ENCODE results near the gene MYO9B.

The MYO9B gene

GRCh38 chr19:17211547-17212446 lies 136.2 kb downstream of the MYO9B start:
- FAIRE-seq: no peak
- no peak for DNase-seq (ENCODE audit: low spot score)

GRCh38 chr19:17213334-17213733 lies 137.8 kb downstream of the MYO9B start:
- DNase-seq (ENCODE audit: low spot score): no peak
- FAIRE-seq: no peak

- FAIRE-seq: no peak
- DNase-seq (ENCODE audit: low spot score): no peak
Observed at GRCh38 chr19:17214508-17215126, 139.0 kb downstream of the MYO9B start.

GRCh38 chr19:17215127-17215971 lies 139.8 kb downstream of the MYO9B start, which contains the start of gene USE1:
Gene USE1 (plus strand): TSS chr19:17215357. CDS start chr19:17215406, 49 bp downstream.
- DNase-seq (ENCODE audit: low spot score): peak; percentile 83
- no peak for FAIRE-seq

GRCh38 chr19:17216058-17216670 lies 140.6 kb downstream of the MYO9B start:
- FAIRE-seq: no peak
- no peak for DNase-seq (ENCODE audit: low spot score)

GRCh38 chr19:17219286-17219685 lies 143.7 kb downstream of the MYO9B start:
- no peak for DNase-seq (ENCODE audit: low spot score)
- FAIRE-seq: no peak

- FAIRE-seq (no peak), DNase-seq (ENCODE audit: low spot score) (peak; percentile 49)
Observed at GRCh38 chr19:17220207-17220758, 144.7 kb downstream of the MYO9B start.

- FAIRE-seq: no peak
- no peak for DNase-seq (ENCODE audit: low spot score)
Observed at GRCh38 chr19:17225053-17225452, 149.5 kb downstream of the MYO9B start.

GRCh38 chr19:17226002-17226933 lies 150.7 kb downstream of the MYO9B start, which contains the start of gene OCEL1:
Gene OCEL1 (plus strand): TSS chr19:17226226. CDS start chr19:17226248, 22 bp downstream.
- FAIRE-seq: no peak
- DNase-seq (ENCODE audit: low spot score): peak; percentile 89

GRCh38 chr19:17227798-17228367 lies 152.3 kb downstream of the MYO9B start:
- DNase-seq (ENCODE audit: low spot score) (no peak), FAIRE-seq (no peak)

- no peak for FAIRE-seq
Observed at GRCh38 chr19:17229890-17230289, 154.3 kb downstream of the MYO9B start.

GRCh38 chr19:17232258-17232657 lies 156.7 kb downstream of the MYO9B start:
- DNase-seq (ENCODE audit: low spot score): no peak
- no peak for FAIRE-seq

More at GRCh38 chr19:17229890-17230289, 154.3 kb downstream of the MYO9B start:
- no peak for DNase-seq (ENCODE audit: low spot score)

- no peak for FAIRE-seq
- peak; percentile 61 for DNase-seq (ENCODE audit: low spot score)
Observed at GRCh38 chr19:17234911-17235299, 159.3 kb downstream of the MYO9B start.

GRCh38 chr19:17235300-17235970 lies 159.9 kb downstream of the MYO9B start:
- peak; percentile 74 for FAIRE-seq
- DNase-seq (ENCODE audit: low spot score): peak; percentile 59

- DNase-seq (ENCODE audit: low spot score): peak; percentile 57
Observed at GRCh38 chr19:17235971-17236777, 160.6 kb downstream of the MYO9B start.

GRCh38 chr19:17236811-17237543 lies 161.4 kb downstream of the MYO9B start:
- FAIRE-seq (no peak), DNase-seq (ENCODE audit: low spot score) (no peak)

More at GRCh38 chr19:17235971-17236777, 160.6 kb downstream of the MYO9B start:
- no peak for FAIRE-seq

All from urothelium cell line (cell line).